HG03139 (cell line): ENCODE results near the gene MRPL1.
"Not testable (repeated sequence)": the region's sequence is repeated elsewhere in the genome, so short reads cannot be mapped to it uniquely, and the experiment has no call there.

Experiments
- ATAC-seq: cut with Tn5 transposase; IDR thresholded peaks from one replicate; pipeline ENCODE4 v1.9.1; 2021; ENCODE audit not compliant: unreplicated experiment

Gene MRPL1

DNA sequence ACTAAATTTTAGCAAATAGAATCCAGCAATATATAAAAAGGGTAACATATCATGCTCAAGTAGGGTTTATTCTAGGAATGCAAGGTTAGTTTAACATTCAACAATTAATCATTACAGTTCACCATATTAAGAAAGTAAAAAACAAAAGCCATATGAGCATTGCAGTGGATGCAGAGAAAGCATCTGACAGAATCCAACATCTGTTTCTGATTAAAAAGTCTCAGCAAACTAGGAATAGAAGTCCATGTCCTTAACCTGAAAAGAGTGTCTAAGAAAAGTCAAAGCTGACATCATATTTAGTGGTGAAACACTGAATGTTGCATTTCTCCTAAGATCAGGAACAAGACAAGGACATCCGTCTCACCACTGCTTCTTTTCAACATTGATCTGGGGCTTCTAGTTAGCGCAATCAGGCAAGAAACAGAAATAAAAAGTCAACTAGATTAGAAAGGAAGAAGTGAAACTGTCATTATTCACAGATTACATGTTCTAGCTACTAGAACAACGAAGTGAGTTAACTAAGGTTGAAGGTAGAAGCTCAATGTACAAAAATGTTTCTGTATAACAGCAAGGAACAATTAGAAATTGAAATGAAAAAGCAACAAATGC is 49.3 kb downstream of the MRPL1 start:
- ATAC-seq, result no peak

DNA sequence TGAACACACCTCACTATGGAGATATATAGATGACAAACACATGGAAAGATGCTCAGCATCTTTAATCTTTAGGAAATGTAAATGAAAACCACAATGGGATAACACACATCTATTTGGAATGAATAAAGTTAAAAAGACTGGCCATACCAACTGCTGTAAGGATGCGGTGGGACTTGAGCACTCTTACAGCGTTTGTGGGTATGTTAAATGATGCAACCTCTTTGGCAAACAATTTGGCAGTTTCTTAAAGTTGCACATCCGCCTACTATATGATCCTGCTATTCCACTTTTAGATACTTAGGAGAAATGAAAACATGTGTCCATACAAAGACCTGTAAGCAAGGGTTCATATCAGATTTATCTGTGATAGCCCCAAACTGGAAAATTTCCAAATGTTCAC is 50.7 kb downstream of the MRPL1 start:
- ATAC-seq, result no peak

DNA sequence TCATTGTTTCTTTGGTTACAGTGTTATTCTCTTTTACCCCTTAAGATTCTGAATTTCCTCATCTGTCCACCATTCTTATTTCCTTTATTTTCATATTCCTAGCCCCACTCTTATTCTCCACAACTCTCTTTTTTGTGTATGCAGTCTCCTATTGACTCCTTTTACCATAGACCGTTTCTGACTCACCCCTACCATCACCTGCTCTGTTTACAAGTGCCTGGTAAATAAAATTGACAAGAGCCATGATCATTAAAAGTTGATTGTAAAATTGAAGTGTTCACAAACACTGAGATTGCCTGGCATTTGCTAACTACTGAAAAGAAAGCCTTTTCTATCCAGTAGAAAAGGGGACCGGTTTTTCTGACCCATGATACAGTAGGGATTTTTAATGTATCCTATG is 54.4 kb downstream of the MRPL1 start:
- no peak for ATAC-seq

DNA sequence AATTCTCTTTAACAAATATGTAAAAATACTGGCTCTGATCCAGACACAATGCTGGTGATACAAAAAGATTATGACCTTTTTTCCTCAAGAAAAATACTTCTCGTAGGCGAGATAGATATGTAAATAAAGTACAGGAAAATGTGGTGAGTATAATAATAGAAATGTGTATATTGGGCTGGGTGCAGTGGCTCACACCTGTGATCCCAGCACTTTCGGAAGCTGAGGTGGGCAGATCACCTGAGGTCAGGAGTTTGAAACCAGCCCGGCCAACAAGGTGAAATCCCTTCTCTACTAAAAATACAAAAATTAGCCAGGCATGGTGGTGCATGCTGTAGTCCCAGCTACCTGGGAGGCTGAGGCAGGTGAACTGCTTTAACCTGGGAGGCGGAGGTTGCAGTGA is 55.0 kb downstream of the MRPL1 start:
- no peak for ATAC-seq

DNA sequence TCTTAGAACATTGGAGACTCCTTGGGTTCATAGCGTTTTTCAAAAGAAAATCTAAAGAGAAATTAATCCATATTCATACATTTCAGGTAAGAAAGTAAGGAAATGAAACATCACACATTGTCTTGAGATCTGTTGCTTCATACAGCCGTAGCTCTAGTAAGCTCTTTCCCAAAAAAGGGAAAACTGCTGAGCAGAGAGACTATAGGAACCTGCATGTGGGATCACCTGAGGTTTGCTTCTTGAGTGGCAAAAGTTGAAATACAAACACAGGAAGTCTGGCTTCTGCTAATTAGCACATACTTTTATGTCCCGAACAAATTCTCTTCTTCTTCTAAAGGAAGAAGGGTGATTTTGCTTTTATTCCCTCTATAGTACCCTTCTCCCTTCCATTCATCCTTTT is 57.7 kb downstream of the MRPL1 start:
- no peak for ATAC-seq

DNA sequence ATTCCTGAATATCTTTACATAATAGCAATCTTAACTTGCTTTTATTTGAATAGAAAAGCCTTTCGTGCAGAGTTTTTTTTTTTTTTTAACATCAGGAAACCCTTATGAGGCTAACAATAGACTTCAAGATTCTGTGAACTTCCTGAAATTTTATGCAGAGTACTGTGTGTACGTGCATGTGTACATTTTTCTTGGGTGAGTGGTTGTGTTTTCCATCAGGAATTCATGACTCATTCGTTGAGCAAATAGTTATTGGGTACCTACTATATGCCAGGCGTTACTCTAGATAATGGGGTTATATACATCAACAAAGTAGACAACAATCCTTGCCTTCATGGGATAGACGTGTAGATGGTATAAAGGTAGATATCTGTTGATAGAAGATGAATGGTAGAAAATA is 59.1 kb downstream of the MRPL1 start:
- ATAC-seq, result no peak

DNA sequence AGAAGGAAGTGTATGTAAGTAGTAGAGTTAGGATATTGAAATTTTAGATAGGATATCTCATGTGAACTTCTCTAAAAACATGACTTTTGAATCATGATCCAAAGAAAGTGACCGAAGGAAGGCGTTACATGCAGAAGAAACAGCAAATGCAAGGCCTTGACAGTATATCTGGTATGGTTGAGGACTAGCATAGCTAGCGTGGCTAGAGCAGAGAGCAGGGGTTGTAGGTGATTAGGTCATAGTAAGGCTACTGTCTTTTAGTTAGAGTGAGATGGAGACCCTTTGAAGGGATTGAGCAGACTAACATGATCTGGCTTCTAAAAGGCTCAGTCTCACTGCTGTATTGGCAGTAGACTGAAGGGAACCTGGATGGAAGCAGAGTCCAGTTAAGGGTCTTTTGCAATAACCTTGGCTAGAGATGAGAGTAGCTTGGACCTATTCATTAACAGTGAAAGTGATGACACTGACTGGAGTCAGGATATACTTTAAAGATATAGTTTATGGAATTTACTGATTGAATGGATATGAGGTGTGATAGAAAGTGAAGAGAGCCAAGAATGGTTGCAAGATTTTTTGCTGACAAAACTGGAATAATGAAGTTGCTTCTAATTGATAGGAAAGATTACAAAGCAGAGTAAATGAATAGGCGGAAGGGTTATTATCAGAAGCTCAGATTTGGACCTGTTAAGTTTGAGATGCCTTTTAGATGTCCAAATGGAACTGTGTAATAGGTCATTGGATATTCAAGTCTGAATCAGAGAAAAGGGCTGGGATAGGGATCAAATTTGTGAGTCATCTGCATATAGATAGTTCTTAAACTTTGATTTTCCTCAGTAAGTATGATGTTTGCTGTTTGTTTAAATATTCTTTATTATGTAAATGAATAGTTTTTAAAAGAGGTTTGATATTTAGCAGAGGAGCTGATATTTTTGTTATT is 59.8 kb downstream of the MRPL1 start:
- no peak for ATAC-seq

DNA sequence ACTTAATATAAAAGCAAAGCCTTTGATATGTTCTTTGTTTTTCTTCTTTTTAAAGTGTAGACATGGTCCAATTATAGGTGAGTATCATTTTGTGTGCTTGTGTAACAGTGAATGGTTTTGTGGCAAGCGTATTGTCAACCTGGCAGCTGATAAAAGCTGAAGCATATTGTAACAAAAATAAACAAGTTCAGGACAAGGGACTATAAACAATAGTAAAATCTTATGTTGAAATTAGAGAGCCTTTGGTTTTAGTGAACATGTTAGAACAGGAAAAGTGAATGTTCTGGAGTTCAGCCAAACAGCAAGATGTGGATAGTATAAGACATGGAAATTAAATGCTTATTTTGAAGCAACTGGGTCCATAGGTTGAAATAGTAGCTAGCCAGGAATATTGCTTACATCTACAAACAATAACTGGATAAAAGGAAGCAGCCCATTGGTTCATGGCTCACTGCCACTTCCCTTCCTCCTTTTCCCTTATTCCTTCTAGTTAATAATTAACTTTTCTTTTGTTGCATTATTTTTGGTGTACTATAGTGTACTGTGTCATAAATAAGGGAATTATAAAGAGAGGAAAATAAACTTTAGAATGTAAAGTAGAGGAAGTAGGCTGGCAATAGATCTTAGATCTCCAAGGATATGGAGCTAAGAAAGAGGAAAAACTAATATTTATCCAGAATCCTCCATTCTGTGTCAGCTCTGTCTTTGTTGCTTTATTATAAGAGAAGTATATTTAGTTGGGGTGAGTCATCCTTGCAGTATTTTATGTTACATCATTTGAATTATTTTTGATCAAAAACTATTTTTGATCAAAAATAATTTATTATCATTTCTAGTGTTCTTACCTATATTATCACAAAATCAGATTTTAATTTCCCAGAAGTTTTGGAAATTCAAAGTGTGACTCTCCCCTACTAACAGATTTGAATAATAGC is 65.6 kb downstream of the MRPL1 start:
- no peak for ATAC-seq

DNA sequence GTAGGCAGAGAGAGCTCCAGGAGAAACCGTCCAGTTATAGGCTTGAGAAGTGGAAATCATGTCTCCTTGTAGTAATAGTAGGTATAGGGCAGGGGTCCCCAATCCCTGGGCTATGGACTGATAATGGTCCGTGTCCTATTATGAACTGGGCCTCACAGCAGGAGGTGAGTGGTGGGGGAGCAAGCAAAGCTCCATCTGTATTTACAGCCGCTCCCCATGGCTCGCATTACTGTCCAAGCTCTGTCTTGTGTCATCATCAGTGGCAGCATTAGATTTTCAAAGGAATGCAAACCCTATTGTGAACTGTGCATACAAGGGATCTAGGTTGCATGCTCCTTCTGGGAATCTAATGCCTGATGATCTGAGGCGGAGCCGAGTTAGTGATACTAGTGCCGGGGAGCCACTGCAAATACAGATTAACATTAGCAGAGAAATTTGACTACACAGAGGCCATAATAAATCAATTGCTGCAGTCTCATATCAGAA is 67.6 kb downstream of the MRPL1 start:
- ATAC-seq, result no peak

DNA sequence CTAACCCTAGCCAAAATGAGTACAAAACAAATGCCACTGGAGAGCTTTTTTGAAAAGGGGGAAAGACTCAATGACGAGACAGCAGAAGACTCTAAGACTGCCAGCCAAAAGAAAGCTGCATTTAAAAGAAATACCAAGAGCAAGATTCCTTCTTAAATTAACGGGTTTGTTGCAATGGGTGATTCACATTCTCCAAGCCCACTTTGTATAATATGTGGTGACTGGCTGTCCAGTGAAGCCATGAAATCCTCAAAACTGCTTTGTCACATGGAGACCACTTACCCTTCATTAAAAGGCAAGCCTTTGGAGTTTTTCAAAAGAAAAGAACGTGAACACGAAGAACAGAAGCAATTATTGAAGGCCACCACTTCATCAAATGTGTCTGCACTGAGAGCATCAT is 68.2 kb downstream of the MRPL1 start:
- no peak for ATAC-seq

DNA sequence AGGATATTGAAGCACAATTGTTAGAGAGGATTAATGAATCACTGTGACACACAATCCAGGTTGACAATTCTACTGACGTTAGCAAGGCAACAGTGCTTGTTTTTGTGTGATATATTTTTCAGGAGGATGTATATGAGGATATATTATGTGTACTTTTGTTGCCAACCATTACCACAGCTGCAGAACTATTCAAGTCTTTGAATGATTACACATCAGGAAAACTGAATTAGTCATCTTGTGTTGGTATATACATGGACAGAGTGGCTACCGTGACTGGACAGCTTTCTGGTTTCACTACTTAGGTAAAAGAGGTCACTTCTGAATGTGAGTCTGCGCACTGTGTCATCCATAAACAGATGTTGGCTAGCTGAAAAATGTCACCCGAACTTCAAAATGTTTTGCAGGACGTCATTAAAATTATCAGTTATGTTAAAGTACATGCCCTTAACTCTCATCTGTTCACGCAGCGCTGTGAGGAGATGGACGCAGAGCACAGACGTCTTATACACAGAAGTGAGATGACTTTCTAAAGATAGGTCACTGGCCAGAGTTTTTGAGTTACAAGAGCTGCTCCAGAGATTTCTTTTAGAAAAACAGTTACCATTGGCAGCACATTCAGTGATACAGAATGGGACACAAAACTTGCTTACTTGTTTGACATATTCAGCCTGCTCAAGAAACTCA is 69.0 kb downstream of the MRPL1 start:
- no peak for ATAC-seq

DNA sequence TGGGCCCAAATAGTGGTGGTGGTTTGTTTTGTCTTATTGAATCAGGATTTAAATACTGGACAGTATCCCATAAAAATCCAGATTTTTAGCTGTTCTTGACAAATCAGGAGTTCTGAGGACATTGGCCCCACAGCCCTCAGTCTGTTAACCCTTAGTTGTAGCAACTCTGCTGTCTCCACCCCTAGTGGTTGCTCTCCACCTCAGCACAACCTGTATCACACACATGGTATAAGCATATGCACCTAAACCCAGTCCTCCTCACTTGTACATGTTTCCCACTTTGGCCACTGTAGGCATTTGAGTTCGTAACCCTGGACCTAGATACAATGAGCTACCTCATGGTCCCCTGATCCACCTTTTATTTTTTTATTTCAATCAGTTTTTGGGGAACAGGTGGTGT is 75.9 kb downstream of the MRPL1 start:
- no peak for ATAC-seq

DNA sequence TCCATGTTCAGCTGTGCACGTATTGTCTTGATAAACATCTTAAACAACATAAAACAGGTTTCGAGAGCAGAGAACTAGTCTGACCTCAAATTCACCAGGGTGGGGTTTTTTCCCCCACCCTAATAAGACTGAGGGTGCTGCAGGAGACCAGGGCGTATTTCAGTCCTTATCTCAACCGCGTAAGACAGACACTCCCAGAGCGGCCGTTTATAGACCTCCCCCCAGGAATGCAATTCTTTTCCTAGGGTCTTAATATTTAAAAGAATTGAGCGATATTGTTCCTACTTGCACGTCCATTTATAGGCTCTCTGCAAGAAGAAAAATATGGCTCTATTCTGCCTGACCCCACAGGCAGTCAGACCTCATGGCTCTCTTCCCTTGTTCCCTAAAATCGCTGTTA is 83.3 kb downstream of the MRPL1 start:
- not testable (repeated sequence) for ATAC-seq

DNA sequence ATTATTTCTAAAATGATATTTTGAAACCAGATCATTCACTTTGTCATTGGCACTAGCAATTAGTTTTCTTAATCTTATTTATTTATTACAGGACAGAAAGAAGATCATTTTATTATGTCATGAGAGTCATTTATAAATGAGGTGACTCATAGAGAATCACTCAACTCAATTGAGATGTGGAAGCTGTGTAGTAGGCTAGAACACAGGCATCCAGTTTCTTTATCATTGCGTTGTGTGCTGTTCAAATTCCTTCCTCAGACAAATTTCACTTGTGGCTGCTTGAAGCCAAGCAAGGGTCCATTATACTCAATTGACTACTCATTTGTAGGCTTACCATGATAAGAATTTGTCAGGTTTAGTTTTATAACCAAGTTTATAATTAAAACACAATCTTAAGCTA is 87.6 kb downstream of the MRPL1 start:
- ATAC-seq, result no peak

DNA sequence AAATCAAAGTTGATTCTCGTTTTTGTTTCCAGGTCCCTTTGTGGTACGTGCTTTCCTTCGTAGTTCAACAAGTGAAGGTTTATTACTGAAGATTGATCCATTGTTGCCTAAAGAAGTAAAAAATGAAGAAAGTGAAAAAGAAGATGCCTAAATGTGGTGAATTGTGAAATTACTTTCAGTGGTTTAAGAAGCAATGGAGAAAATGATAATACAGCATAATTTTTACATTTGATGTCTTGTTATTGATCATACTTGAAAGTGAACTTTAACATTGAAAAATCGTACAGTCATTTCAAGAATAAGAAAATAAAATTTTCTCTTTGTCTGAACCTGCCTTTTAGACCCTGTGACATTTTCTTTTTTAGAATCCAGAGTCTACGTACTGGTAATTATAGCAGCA is 89.8 kb downstream of the MRPL1 start:
- no peak for ATAC-seq

DNA sequence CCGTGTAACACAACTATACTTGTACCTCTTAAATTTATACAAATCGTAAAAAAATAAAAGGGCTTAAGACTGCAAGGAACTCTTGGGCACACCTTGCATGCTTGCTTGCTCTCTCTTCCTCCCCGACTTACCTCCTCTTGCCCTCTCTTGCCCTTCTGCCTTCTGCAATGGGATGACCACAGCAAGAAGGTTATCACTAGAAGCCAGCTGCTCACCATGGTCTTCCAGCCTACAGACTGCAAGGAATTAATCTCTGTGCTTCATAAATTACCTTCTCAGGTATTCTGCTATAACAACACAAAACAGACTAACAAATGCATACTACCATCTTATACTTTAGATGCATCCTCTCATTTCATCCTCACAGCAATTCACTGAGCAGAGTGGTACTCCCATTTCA is 92.1 kb downstream of the MRPL1 start:
- no peak for ATAC-seq

DNA sequence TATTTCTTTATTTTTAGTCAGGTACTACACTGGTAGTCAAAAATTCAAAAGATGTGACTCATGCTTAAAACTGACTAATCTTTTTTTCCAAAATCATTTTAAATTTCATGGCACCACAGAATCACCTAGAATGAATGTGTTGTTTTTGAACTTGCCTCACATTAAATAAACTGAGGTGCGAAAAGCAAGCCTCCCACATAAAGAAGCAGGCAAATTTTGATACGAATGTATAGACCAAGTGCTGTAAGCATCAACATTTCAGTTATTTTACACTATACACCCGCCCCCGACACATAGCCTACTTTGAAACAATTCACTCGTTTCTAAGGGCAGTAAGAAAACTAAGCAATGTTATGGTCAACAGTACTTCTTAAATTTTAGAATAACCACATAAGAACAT is 94.3 kb downstream of the MRPL1 start:
- no peak for ATAC-seq

DNA sequence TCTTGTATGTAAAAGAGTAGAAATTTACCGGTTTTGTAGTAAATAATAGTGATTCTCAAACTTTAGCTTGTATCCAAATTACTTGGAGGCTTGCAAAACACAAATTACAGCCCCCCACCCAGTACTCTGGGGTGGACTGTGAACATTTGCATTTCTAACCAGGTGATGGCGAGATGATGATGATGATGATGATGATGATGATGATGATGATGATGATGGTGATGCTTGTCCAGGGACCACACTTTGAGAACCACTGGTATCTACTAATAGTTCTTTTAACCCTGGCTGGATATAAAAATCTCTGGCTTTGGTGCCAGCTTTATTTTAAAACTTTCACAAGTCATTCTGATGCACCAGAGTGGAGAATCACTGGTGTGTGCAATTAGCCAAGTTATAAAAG is 96.3 kb downstream of the MRPL1 start:
- ATAC-seq, result no peak

DNA sequence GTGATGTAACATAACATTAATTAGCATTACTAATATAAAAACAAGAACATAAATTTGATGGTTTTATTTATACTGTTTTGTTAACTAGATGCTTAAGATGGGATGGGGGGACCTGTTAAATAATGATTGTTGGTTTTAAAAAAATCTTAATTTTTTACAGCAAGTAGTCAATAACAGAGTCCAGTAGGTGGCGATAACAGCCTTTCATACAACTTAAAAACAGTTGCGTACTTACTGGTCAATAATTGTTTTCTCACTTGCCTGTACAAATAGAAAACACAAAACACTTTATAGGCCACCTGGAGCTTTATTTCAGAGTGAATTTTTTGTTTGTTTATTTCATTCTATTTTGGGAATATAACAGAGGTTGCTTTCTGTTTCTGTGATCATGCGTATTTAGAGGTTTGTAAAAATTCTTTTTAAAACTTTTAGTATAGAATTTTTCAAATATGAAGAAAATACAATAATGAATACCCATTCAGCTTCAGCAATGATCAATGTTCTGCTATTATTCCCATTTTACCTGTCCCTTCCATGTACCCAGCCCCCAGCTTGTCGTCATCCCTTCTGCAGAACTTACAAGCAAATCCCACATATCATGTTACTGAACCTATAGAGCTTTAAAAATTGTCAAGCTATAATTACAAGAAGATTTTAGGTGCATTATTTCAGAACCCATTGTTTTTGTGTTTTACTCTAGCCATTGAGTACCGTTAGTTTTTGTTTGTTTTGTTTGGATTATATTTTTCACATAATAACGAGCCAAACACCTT is 97.1 kb downstream of the MRPL1 start:
- ATAC-seq, result no peak

DNA sequence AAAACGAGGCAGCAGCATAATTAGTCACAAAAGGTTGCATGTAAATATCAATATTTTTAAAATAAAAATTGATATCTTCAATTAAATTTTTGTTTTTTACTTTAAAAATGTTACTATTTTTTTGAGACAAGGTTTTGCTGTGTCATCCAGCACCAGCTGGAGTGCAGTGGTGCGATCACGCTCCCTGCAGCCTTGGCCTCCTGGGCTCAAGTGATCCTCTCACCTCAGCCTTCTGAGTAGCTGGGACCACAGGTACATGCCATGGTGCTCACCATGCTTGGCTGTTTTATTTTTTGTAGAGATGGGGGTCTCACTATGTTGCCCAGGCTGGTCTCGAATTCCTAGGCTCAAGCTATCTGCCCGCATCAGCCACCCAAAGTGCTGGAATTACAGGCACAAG is 97.7 kb downstream of the MRPL1 start:
- no peak for ATAC-seq
